Dedifferentiated amniotic fluid mesenchymal stem cell (primary cell): ENCODE measurements around the gene RBM47.
"Not testable (repeated sequence)": the region's sequence is repeated elsewhere in the genome, so short reads cannot be mapped to it uniquely, and the experiment has no call there.

Experiments
- DNase-seq: peaks from one replicate; pipeline ENCODE4 v3.0.0-alpha.2; 2016; ENCODE audit errors: extremely low spot score

The RBM47 gene

DNA sequence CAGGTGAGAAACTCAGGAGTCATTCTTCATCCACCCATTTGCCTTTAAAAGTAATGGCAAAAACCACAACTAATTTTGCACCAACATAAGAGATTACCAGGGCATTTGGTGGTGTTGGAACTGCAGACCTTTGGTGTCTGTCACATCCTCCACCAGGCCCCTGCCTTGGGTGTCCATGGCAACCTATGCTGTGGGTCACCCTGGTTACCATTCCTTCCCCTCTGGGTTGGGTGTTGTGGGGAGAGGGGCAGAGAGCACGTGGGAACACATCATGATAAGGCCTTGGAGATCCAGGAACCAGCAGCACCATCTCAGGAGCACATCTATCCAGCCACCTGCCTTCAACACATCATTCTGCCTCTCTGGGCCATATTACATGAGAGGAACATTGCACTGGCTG lies 217.3 kb downstream of the RBM47 start:
- no peak for DNase-seq

DNA sequence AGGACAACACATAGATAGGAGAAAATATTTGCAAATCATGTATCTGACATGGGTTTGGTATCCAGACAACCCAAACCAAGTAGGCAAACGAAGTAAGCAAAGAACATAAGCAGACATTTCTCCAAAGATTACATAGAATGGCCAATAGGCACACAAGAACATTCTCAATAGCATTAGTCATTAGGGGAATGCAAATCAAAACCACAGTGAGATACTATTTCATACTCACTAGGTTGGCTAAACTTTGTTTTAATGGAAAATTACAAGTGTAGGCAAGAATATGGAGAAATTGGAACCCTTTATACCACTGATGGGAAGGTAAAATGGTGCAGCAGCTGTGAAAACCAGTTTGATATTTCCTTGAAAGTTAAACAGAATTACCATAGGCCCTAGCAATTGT lies 219.8 kb downstream of the RBM47 start:
- DNase-seq: no peak

DNA sequence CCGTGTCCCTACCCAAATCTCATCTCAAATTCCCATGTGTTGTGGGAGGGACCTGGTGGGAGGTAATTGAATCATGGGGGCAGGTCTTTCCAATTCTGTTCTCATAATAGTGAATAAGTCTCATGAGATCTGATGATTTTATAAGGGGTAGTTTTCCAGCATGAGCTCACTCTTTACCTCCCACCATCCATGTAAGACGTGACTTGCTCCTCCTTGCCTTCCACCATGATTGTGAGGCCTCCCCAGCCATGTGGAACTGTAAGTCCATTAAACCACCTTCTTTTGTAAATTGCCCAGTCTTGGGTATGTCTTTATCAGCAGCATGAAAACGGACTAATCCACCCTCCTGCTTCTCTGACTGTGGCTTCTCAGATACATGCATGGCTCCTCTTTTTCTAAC lies 222.2 kb downstream of the RBM47 start:
- DNase-seq: not testable (repeated sequence)

DNA sequence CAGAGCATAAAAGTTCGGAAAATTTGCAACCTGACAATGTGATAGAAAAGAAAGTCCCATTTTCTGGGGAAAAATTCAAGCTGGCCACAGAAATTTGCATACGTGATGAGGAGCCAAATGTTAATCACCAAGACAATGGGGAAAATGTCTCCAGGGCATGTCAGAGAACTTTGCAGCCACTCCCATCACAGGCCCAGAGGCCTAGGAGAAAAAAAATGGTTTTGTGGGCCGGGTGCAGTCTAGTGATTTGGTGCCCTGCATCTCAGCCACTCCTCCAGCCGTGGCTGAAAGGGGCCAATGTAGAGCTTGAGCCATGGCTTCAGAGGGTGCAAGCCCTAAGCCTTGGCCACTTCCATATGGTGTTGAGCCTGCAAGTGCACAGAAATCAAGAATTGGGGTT lies 223.3 kb downstream of the RBM47 start:
- no peak for DNase-seq

DNA sequence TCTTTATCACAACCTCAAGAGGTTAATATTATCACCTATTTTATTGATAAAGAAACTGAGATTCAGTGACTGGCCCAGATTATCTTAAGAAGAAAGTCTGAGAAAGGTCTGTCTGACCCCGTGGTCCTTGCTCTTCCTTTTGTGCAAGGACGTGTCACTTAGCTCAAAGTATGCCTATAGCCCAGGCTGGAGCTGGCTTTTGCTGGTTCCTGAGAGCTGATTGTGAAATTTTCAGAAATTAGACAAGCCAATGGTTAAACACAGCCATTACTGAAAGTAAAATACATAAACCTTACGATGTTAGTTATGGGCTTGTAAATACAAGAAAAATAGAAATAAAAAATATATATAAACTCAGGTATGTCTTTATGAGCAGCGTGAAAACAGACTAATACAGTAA lies 224.5 kb downstream of the RBM47 start:
- no peak for DNase-seq

DNA sequence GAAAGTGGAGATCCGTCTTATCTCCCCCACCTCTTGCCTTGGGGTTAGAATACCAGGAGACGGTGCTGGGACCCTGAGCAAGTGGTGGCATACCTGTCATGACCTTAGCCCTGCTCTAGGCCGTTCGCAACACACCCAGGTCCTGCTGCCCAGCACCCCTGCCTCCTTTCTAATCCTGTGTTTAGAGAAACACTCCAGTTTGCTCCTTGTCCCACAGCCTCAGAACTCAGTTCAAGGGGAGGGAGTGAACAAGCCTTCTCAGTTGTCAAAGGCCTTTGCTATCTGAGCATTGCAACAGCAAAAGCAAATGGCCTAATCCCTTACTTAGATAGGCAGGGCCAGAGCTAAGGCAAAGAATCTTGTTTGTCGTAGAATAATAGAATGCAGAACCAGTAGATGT lies 226.6 kb downstream of the RBM47 start:
- DNase-seq: no peak

DNA sequence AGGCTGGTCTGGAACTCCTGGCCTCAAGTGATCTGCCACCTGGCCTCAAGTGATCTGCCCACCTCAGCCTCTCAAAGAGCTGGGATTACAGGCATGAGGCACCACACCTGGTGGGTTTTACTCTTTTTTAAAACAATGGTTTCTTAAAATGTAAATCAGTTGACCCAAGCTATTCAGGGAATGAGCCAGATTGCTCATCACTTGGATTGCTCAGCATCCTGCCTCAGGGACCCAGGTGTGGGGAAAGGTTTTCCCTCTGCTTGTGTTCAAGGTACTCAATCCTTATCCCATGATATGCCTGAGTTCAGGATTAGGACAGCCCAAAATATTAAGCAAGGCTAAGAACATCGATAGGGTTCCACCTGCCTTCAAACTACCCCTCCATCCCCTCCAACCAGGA lies 227.1 kb downstream of the RBM47 start:
- no peak for DNase-seq

DNA sequence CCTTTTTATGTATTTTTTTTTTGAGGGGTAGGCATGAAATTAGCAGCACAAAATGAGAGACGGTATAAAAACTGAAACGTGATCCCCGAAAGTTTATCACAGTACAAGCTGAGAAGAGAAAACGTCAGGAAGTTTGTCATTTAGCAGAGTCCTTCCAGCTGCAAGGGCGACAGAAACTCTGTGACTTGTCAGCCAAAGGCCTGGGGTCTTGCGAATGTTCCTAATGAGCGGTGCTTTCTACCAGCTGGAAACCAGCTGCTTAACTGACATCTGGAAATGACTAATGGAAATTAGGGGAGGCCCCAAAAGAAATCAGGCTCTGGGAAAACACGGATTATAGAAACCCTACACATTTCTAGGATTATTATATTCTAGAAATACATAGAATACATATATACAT lies 228.0 kb downstream of the RBM47 start:
- DNase-seq: no peak

DNA sequence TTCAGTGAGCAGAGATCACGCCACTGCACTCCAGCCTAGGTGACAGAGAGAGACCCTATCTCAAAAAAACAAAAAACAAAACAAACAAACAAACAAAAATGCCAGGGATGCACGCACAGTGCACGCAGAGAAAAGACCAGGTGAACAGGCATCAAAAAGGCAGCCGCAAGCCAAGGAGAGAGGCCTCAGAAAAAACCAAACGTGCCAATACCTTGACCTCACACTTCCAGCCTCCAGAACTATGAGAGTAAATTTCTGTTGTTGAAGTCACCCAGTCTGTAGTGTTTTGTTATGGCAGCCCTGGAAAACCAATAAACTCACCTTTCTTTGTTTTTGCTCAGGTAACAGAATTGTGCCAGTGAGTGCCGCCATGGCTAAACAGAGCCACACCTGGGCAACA lies 228.6 kb downstream of the RBM47 start:
- no peak for DNase-seq

DNA sequence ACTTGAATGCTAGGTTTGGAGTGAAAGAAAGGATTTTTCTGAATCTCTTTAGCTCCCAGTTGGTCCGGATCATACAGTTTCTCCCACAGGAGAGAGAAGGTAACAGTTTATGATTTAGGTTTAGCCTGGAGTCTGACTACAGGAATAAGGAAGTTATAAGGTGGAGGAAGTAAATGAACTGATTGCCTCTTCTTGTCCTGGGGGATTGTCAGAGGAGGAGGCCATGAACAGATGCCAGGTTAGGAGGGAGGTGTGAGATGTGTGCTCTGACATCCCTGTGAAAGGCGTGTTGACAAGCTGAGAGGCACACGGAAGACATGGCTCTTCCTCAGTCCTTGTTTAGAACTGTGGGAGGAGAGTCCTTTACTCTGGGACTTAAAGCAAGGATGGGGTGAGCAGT lies 230.1 kb downstream of the RBM47 start:
- DNase-seq: no peak

DNA sequence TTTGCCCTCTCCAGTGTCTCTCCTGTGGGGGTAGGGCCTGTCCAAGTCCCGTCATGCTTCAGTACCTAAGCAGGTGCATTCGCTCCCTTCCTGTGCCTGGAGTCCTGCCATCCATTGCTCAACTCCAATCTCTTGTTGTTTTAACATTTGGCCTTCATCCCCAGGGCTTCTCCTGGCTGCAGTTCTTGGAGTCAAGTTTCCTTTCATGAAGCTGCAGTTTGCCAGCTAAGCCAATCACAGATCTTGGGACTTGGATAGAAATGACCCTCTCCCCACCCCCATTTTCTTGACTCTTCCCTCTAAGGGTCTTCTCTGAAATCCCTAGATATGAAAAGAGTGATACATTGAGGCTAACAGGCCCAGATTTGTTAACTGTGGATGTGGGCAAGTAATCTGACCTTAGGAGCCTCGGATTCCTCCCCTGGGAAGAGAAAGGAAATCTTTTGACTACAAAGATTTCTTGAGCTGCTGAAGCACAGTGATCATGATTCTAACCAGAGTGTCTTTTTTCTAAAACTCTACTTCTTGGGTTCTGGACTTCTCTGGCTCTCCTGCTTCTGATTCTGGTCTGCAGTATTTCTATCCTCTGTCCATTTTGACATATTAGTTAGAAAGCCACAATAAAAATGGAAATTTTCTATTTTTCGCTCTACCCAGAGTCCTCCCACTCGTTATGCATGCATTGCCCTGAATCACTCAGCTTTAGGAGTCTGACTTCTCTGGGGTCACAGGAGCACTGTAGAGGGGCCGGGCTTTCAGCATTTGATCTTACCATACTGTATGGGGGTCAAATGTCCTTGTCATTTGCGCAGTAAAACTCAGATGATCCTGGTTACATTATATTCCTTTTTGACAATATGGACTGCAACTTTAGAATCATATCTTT lies 233.5 kb downstream of the RBM47 start:
- no peak for DNase-seq

DNA sequence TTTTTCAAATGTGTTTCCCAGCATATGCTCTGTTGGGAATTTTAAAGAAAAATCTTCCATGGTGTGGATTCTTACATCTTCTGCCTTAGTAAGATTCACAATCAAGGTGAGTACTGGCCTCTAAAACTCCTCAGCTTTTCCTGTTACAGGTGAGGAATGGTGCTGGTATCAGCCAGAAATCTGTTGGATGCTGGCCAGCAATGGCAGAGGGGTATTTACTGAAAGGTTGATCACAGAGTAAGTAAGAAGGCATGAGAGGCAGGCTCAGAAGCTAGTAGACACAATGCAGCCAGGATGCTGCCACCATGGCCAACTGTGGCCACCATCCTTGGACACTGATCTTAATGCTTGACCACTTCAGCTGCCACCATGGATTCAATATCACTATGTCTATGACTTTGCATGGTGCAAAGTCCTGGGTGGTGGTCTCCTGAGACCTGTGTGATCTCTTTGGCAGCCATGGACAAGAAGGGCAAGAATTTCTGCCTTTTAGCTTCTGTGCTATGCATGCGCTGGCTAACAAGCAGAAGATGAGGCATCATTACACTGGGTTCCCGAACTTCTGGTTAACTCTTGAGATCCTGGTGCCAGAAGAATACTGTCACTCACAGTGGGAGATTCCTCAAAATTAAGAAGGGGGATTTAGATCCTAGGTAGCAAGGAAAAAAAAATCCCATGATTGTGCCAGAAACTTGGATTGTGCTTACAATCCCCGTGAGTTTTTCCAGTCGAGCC lies 234.3 kb downstream of the RBM47 start:
- no peak for DNase-seq

DNA sequence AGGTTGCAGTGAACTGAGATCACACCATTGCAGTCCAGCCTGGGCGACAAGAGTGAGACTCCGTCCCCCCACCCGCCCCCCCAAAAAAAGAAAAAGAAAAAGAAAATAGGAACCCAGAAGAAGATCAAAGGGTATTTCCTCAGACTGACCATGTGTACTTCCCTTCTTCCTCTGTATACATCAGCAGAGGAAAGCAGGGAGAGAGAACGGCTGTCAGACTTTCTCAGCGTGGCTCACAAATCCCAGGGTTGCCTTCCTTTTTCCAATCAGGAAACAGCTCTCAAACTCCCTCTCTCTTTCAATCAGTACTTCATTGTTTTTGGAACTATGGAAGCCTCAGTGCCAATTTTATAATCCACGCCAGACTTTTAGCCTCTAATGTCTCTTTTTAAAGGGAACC lies 235.4 kb downstream of the RBM47 start:
- no peak for DNase-seq

DNA sequence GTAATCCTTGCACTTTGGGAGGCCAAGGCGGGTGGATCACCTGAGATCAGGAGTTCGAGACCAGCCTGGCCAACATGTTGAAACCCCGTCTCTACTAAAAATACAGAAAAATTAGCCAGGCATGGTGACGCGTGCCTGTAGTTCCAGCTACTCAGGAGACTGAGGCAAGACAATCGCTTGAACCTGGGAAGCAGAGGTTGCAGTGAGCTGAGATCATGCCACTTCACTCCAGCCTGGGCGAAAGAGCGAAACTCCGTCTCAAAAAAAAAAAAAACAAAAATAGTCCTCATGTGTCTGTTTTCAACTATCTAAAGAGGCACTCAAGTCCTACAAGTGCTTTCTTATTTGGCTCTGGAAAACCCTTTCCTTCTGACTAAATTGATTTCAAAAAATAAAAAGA lies 237.4 kb downstream of the RBM47 start:
- DNase-seq: not testable (repeated sequence)

DNA sequence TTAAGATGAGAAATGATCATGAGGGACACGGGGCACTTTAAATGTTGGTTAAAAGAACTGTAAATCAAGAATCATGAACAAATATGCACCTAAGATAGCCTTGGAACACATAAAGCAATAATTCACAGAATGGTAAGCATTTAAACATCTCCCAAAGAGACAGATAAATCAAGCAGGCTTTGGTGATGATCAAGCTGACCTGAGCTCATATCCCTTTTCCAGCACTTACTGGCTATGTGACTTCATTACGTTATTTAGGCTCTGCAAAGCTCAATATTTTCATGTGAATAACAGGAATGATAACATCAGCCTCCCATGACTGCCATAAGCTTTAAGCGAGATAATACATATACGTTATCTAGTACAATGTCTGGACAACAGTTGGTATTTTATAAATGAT lies 239.7 kb downstream of the RBM47 start:
- no peak for DNase-seq

DNA sequence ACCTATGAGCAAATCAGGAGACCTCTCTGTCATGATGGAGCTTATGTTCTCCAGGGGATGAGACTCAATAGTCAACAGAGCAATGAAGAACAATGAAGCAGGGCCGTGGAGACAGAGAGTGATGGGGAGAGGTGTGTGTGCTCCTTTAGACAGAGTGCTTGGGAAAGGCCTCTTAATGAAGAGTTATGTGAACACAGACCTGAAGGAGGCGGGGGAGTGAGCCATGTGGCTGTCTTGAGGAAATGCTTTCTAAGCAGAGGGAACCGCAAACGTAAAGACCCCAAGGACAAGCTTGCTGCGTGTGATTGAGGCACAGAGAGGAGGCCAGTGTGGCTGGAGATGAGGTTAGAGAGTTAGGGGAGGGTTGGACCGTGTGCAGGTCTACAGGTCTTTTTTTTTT lies 241.4 kb downstream of the RBM47 start:
- no peak for DNase-seq

DNA sequence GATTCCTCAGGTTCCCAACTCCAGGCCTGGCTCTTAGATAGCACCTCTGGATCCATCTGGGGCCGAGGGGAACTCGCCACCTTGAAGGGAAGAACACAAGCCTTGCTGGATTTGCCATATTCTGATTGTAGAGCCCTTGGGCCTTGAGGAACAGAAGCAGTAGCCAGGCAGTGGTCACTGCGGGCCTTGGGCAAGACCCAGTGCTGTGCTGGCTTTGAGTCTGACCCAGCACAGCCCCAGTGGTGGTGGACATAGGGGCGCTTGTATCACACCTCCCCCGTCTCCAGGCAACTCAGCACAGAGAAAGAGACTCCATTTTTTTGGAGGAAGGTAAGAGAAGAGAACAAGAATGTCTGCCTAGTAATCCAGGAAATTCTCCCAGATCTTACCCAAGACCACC lies 249.0 kb downstream of the RBM47 start:
- DNase-seq: no peak

DNA sequence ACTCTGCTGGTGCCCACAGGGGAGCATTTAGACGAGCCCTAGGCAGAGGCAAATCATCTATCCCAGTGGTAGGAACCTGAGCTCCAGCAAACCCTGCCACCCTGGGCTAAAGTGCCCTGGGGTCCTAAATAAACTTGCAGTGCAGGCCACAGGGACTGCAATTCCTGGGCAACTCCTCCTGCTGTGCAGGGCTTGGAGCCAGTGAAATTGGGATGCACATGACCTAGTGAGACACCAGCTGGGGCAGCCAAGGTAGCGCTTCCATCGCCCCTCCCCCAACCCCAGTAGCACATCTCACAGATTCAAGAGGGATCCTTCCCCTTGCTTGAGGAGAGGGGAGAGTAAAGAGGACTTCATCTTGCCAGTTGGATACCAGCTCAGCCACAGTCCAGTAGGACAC lies 250.4 kb downstream of the RBM47 start:
- no peak for DNase-seq

DNA sequence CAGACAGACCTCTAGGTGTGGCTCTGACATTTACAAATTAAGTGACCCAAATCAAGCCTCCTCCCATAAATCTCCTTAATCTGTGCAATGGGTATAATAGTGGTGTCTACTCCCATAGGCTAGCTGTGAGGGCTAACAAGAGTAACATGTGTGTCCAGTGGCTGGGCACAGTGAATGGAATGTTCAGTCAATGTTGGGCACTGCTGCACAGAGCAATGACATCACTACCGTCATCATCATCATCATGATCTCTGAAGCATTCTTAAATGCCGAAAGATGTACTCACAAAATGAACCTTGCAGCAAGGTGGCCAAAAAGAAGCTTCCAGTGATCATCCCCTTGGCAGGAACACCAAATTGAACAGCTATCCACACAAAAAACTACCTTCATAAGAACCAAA lies 251.0 kb downstream of the RBM47 start:
- DNase-seq: no peak

DNA sequence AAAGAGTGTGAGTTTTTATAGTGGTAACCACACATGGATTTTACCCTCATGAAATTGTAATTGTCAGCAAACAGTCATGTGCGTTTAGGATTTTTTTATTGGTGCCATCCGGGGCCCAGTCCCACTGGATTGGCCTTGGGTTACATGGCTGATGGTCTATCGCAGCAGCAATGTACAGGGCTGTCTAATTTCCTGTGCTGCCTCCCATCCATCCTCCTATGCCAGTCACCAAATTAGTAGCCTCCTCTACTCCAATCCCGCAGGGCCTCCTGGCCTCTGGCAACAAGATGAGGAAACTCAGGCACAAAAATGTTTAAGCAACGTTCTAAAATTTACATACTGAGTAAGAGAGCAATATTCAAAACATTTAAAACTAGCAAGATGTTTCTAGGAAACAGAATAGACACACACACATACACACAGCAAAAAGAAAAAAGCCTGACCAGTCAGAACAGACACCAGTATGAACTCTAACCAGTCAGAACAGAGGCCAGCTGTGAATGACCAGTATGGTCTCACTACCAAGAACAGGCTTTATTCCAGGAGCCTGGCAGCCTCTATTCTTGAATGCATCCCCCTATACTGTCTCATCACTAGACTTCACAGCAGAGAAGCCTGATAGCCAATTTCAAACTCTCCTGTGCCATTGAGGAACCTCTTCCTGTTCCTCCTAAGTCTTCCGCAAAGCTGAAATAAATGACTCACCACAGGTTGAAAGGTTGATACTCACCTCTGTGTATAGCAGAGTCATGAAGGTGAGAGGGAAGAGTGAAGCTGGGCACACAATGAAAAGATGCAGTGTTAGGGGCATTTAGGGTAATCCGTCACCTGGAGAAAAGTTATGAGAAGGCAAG lies 251.9 kb downstream of the RBM47 start:
- DNase-seq: no peak

DNA sequence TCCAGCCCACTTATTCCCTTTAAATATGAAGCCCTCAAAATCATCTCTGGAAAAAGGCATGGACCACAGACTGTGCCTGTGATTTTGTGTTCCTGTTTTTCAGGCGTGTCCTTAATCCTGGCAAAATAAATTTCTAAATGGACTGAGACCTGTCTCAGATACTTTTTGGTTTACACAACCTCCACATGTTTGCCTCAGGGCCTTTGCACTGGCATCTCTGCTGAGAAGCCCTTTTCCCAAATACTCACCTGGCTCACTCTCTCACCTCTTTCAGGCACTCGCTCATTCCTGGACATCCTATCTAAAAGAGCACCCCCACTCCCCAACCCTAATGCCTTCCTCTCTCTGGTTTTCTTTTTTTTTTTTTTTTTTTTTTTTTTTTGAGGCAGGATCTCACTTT lies 254.0 kb downstream of the RBM47 start:
- DNase-seq: no peak

DNA sequence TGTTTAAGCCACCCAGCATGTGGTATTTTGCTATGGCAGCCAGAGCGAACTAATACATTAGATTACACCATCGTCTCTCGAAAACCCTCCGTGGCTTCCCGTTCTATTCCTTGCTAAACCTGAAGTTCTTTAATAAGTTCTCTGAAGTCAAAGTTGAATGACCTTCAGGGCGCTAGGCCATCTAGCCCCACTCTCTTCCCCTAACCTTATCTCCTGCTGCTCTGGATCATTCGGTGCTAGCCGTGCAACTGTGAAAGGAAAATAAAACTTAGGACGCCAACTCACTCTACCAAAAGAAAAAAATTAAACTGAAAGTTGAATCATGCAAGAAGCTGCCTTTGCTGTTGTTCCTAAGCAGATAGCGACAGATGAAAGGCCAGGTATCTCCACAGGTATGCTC lies 254.6 kb downstream of the RBM47 start:
- no peak for DNase-seq
